Umbilical cord (tissue), 2 donors: ENCODE results near the gene TOPORS. TPM values are rescaled to one million over a fixed set of nuclear protein-coding genes. Genes with fewer than 3 reads are reported as not detected.
"Not testable (repeated sequence)": the region's sequence is repeated elsewhere in the genome, so short reads cannot be mapped to it uniquely, and the experiment has no call there.

Experiments used
- DNase-seq: peaks from one replicate; pipeline ENCODE4 v3.0.0-alpha.2; 2015; ENCODE audit warnings: low spot score
- total RNA-seq: library from RNA; depleted of rRNA; stranded (reverse); fragments of >200 nt; gene quantifications from one replicate; pipeline ENCODE4 v1.2.3, GENCODE V29; 2014; ENCODE audit warnings: low replicate concordance; ENCODE audit not compliant: insufficient read depth

Gene TOPORS
- total RNA-seq, 1 donor from 2014 or later: 33.9 TPM

GRCh38 chr9:32566770-32567169 is 14.4 kb upstream of the TOPORS start:
- DNase-seq: no peak

GRCh38 chr9:32565967-32566366 is 13.6 kb upstream of the TOPORS start:
- no peak for DNase-seq

GRCh38 chr9:32558408-32558934 is 6.1 kb upstream of the TOPORS start:
- no peak for DNase-seq

- no peak for DNase-seq
Observed at GRCh38 chr9:32554591-32554990, 2.2 kb upstream of the TOPORS start.

- DNase-seq: no peak
Observed at GRCh38 chr9:32554107-32554506, 1.7 kb upstream of the TOPORS start.

GRCh38 chr9:32551276-32552051 is 922 bp downstream of the TOPORS start:
- no peak for DNase-seq

GRCh38 chr9:32550562-32551275 is 1.7 kb downstream of the TOPORS start:
- peak; percentile 97 for DNase-seq

GRCh38 chr9:32550150-32550561 is 2.2 kb downstream of the TOPORS start:
- DNase-seq: peak; percentile 27

- not testable (repeated sequence) for DNase-seq
Observed at GRCh38 chr9:32548213-32548612, 4.2 kb downstream of the TOPORS start.

- DNase-seq: no peak
Observed at GRCh38 chr9:32545884-32546283, 6.5 kb downstream of the TOPORS start.

GRCh38 chr9:32543047-32543446 is 9.3 kb downstream of the TOPORS start:
- no peak for DNase-seq

GRCh38 chr9:32533816-32534215 is 18.6 kb downstream of the TOPORS start:
- no peak for DNase-seq

GRCh38 chr9:32533336-32533735 is 19.1 kb downstream of the TOPORS start:
- no peak for DNase-seq

GRCh38 chr9:32526707-32527048 is 25.7 kb downstream of the TOPORS start:
- DNase-seq: no peak

- peak; percentile 96 for DNase-seq
Observed at GRCh38 chr9:32526041-32526706, 26.2 kb downstream of the TOPORS start, which contains the start of gene RIGI. RIGI (minus strand) TSS chr9:32526196; CDS start chr9:32526166, 30 bp downstream.

- no peak for DNase-seq
Observed at GRCh38 chr9:32525709-32526030, 26.7 kb downstream of the TOPORS start.

- DNase-seq: peak; percentile 9
Observed at GRCh38 chr9:32524892-32525708, 27.3 kb downstream of the TOPORS start.

- DNase-seq: not testable (repeated sequence)
Observed at GRCh38 chr9:32524558-32524891, 27.9 kb downstream of the TOPORS start.

- DNase-seq: no peak
Observed at GRCh38 chr9:32523910-32524309, 28.5 kb downstream of the TOPORS start.

- DNase-seq: no peak
Observed at GRCh38 chr9:32518276-32518675, 34.1 kb downstream of the TOPORS start.

GRCh38 chr9:32516241-32516640 is 36.1 kb downstream of the TOPORS start:
- no peak for DNase-seq

GRCh38 chr9:32508728-32509127 is 43.7 kb downstream of the TOPORS start:
- DNase-seq: no peak
